ENCODE measurements around the gene ARHGEF17.

Gene ARHGEF17

DNA sequence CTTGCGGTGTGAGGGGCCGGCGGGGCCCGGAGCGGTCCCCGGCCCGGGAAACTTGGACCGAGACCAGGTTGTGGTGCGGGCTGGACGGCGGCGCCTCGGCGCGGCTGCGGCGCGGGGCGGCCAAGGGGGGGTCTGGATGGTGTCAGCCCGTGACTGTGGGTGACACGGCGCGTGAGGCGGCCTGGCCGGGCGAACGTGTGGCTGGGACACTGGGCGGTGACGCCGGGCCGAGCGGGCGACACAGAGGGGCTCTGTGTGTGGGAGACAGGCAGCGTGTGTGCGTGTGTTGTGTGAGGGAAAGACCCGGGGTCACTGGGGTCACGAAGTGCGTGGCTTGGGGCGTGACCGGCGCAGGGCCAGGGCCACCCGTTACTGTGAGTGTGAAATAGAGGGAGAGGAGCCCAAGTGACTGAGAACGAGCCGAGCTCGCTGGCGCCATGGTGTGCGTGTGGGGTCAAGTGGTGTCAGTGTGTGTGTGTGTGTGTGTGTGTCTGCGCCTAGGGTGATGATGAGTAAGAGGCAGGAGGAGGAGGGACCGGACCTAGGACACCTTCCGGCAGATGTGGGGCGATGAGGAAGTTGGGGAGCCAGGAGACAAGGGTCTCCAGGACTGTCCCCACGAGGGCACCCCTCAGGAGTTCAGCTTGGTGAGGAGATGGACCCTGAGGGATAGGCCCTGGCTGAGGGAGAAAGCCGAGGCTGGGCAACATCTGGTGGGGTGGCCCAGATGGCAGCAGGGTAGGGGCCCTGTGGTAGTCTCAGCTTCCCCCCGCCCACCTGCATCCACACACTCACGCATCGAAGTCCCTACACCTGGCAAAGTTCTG lies 68.9 kb downstream of the ARHGEF17 start:
- peak; percentile 23 to 28 for DNase-seq (ENCODE audit: low read depth in 2 of 2, low spot score in 1 of 2)

DNA sequence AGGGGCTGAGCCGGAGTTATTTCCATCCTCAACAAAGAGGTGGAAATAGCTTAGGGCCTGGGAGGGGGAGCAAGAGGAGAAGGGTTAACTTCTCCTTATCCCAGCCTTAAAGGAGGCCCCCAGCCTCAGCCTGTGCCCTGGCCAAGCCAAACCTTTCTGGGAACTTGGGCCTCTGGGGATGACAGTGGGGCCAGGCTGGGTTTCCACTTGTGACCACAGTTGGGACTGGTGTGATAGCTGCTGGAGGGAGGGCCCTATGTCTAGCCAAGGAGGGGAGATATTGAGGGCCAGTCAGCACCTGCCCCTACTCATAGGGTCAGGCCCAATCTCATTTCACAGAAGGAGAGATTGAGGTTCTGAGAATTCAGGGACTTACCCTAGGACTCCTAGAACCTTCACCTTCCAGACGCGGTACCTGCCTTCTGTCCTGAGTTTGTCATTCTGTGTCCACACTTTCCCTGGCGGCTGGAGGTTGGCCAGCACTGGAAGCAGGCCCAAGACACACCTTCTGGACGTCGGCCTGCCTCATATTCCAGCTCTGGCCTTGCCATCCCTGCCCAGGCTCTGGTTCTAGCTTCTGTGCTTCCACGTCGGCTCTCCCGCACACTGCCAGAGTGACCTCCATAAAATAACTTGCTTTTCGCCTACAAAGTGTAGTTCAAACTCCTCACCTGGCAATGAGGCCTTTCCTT lies 71.3 kb downstream of the ARHGEF17 start:
- DNase-seq (ENCODE audit: low read depth in 2 of 2, low spot score in 1 of 2), result no peak

- no peak for DNase-seq (ENCODE audit: low read depth in 2 of 2, low spot score in 1 of 2)
Observed at GRCh38 chr11:73380331-73380730, 72.3 kb downstream of the ARHGEF17 start.

GRCh38 chr11:73380897-73381410 lies 72.9 kb downstream of the ARHGEF17 start:
- DNase-seq (ENCODE audit: low read depth in 2 of 2, low spot score in 1 of 2), result no peak

GRCh38 chr11:73381589-73381988 lies 73.5 kb downstream of the ARHGEF17 start:
- DNase-seq (ENCODE audit: low read depth in 2 of 2, low spot score in 1 of 2), result no peak

DNA sequence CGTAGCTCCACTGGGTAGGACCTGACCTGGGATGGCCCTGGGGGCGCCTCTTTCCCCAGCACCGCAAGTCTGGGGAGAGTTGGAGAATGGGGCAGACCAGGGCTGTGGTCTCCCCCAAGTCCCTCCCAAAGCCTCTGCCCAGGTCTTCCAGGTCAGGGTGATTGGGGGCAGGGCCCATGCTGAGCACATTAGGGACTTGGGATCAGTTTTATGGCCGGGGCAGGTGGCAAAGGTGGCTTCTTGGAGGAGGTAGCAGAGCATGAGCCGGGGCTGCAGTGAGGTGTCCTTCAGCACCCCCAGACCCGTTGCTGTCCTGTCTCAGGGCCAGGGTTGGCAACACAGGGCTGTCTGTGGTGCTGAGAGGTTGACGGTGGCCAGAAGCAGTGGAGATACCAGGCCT lies 74.1 kb downstream of the ARHGEF17 start:
- no peak for DNase-seq (ENCODE audit: low read depth in 2 of 2, low spot score in 1 of 2)

DNA sequence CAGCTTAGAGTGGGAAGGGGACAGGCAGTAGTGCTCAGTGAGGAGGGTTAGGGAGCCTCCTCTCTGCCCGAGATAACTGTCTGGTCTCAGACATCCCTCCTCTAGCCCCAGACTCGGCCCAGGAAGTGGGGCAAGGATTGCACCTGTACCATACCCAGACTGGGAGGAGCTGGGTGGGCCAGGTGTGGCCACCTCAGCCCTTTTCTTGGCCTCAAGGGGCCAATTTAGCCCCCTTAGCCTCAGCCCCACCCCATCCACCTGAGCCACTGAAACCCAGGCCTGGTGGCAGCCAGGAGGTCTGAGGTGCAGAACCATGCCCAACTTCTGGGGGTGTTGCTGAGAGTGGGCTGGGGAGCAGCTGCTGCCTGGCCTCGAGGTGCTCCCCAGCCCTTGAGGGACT lies 74.7 kb downstream of the ARHGEF17 start:
- DNase-seq (ENCODE audit: low read depth in 2 of 2, low spot score in 1 of 2), result no peak

GRCh38 chr11:73383249-73384124 lies 75.4 kb downstream of the ARHGEF17 start:
- DNase-seq (ENCODE audit: low read depth in 2 of 2, low spot score in 1 of 2), result no peak

DNA sequence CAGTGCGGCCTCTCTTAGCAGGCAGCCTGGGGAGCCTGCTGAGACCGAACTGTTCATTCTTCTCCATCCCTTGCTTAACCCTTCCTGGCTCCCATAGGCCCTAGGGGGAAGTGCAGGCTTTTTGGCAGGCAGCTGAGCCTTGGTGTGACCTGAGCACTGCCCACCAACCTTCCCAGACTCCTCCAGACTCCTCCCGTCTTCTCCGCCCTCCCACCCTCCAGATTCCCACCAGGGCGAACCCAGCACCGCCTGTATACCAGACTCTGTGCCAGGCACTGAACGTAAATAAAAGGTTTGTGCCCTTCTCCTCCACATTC lies 76.0 kb downstream of the ARHGEF17 start:
- no peak for DNase-seq (ENCODE audit: low read depth in 2 of 2, low spot score in 1 of 2)

DNA sequence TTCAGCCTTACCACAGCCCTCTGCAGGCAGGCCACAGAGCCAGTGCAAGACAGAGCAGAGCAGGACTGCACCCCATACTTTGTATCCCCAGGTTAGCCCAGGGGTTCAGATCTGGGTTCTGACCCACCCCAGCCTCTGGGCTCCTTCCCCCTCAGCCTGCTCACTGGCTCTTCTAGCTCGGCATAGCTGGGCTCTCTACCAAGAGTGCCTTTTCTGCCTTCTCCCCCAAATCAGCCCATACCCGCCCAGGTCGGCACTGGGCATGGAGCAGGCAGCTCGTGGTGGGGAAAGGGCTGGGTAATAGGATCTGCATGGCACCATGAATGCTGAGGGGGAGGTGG lies 76.4 kb downstream of the ARHGEF17 start:
- no peak for DNase-seq (ENCODE audit: low read depth in 2 of 2, low spot score in 1 of 2)

GRCh38 chr11:73384872-73385689 lies 77.0 kb downstream of the ARHGEF17 start:
- DNase-seq (ENCODE audit: low read depth in 2 of 2, low spot score in 1 of 2), result no peak

- no peak for DNase-seq (ENCODE audit: low read depth in 2 of 2, low spot score in 1 of 2)
Observed at GRCh38 chr11:73386016-73386415, 77.9 kb downstream of the ARHGEF17 start.

- DNase-seq (ENCODE audit: low read depth in 2 of 2, low spot score in 1 of 2), result no peak
Observed at GRCh38 chr11:73386546-73386945, 78.5 kb downstream of the ARHGEF17 start.

DNA sequence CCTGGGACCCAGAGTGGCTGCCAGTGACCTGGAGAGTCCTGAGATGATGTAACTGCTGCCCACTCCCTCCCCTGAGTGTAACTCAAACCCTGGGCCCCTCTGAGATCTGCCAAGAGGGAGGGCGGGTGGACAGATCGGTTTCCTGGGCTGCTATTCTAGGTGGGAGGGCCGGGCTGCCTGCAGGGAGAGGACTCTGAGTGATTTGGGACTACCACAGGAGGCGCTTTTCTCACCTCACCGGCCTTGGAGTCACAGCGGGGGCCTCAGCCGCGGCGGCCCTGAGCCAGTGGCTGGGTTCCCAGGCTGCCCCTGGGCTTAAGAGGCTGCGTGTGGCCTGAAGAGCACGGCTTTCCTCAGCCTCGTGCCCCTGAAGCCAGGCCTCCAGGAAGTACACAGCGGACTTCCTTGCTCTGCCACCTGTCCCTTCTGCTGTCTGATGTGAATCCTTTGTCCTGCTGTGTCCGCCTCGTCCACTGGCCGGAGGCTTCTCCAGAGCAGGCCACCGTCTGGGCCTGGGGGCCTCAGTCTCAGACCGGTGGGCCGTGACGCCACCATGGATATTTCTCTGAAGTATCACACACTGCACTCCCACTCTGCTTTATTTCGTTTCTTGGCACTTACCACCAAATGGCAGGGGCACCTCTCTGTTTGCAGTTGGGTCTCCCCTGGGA lies 79.7 kb downstream of the ARHGEF17 start:
- no peak for DNase-seq (ENCODE audit: low read depth in 2 of 2, low spot score in 1 of 2)

- DNase-seq (ENCODE audit: low read depth in 2 of 2, low spot score in 1 of 2), result no peak
Observed at GRCh38 chr11:73388265-73389133, 80.4 kb downstream of the ARHGEF17 start.

- DNase-seq (ENCODE audit: low read depth in 2 of 2, low spot score in 1 of 2), result no peak
Observed at GRCh38 chr11:73389134-73389525, 81.1 kb downstream of the ARHGEF17 start.

DNA sequence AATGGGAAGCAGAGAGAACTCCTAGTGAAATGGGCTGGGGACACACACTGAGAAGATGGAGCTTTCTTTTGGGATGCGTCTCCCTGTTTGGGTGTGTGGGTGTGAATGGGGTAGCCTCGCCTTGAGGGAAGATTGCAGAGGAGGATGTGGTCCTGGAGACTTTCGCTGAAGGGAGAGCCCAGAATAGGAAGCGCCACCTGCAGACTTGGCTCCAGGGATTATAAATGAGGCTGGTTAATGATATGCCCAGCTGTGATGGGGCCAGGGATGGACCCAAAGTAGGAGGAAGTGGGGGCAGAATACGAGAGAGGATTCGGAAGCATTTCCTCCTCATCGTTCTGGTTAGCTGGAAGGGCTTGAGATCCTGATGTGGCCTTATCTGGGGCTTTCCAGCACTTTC lies 81.8 kb downstream of the ARHGEF17 start:
- no peak for DNase-seq (ENCODE audit: low read depth in 2 of 2, low spot score in 1 of 2)

DNA sequence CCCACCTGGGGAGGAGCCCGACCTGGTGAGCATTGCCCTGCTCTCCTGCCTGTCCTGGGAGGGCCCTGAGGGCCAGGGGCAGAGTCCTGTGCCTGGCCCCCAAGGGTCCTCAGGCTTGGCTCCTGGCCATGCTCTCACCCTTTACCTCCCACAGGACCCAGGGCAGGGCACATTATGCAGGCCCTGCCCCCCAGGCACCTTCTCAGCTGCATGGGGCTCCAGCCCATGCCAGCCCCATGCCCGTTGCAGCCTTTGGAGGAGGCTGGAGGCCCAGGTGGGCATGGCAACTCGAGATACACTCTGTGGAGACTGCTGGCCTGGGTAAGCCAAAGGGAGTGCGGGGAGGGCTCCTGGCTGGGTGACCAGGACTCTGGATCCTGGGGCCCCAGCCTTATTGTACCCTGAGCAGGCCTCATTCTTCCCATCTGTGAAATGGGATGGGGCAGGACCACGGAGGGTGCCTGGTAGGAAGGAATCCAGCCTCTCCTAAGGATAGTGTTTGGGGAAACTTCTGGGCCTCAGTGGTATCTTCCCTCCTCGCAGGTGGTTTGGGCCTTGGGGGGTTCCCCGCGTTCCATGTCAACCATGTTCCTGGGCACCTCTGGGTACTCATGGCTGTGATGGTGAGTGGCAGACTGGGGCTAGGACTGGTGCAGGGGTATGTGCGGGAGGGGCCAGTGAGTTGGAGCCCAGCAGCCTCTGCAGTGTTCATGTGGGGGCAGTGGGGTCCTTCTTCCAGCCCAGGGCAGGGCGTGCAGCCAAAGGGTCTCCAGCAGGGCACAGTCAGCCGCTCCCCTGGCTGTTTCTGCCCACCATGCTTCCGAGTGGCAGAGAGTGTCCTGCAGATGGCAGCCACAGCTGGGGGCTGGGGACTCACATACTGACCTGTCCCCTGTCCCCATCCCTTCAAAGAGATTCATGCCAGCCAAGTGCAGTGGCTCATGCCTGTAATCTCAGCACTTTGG lies 82.8 kb downstream of the ARHGEF17 start:
- no peak for DNase-seq (ENCODE audit: low read depth in 2 of 2, low spot score in 1 of 2)
